B cell (primary cell): ENCODE results near the gene DHX36. TPM values are rescaled to one million over a fixed set of nuclear protein-coding genes. Genes with fewer than 3 reads are reported as not detected.

ENCODE experiments used
- ATAC-seq: fragments of 200-7000 bp; cut with Tn5 transposase; one replicate; pipeline ENCODE4 v1.10.0; 2021; ENCODE audit warnings: low read depth, mild to moderate bottlenecking, moderate number of reproducible peaks, moderate library complexity
- CTCF ChIA-PET: fragments of 350-600 bp; sonication (Branson Sonifier 250); formaldehyde crosslinking; loops from one replicate; lab custom pipeline; 2021; ENCODE audit warnings: antibody characterized with exemption, inconsistent platforms; lab: Charles Lee
- POLR2A ChIA-PET: fragments of 350-600 bp; sonication (Branson Sonifier 250); formaldehyde crosslinking; loops from one replicate; lab custom pipeline; 2021; ENCODE audit warnings: antibody characterized with exemption; lab: Charles Lee
- DNase-seq: peaks from one replicate; pipeline ENCODE4 v3.0.0; 2013
- H2AFZ ChIP-seq: 2 replicates; pipeline ENCODE4 v1.6.1; 2012; ENCODE audit warnings: mild to moderate bottlenecking, low read depth, low read length; ENCODE audit not compliant: insufficient read depth, poor library complexity, severe bottlenecking
- H3K27ac ChIP-seq, 2 donors: 1 replicate in 1 of 2; 2 replicates in 1 of 2; pipeline ENCODE4 v1.5.1; 2012 to 2013; ENCODE audit warnings: low read length in 2 of 2, mild to moderate bottlenecking in 2 of 2, moderate library complexity in 1 of 2
- H3K27me3 ChIP-seq, 4 experiments: fragments of 200-600 bp in 1 of 4; sonication (generic) in 1 of 4; replicated peaks in 1 of 4; 1 replicate in 2 of 4; 2 replicates in 2 of 4; pipeline versions ENCODE4 v1.6.1 to v1.7.0; 2013 to 2016; ENCODE audit warnings: low read length in 3 of 4, mild to moderate bottlenecking in 2 of 4, mixed read lengths in 1 of 4, moderate library complexity in 1 of 4; ENCODE audit not compliant: insufficient read depth in 4 of 4, control insufficient read depth in 3 of 4; ENCODE audit errors: control extremely low read depth in 1 of 4
- H3K36me3 ChIP-seq, 2 experiments: replicated peaks in 1 of 2; 1 replicate in 1 of 2; 2 replicates in 1 of 2; pipeline versions ENCODE4 v1.6.1 to v1.7.1; 2013; ENCODE audit warnings: low read length in 1 of 2; ENCODE audit not compliant: insufficient read depth in 2 of 2, control insufficient read depth in 1 of 2; ENCODE audit errors: control extremely low read depth in 1 of 2, extremely low read depth in 1 of 2
- H3K4me1 ChIP-seq, 2 donors: fragments of 200-600 bp in 1 of 2; sonication (generic) in 1 of 2; 1 replicate in 1 of 2; 2 replicates in 1 of 2; pipeline versions ENCODE4 v1.5.1 to v1.6.1; 2013 to 2017; ENCODE audit warnings: low read length in 2 of 2; ENCODE audit not compliant: control insufficient read depth in 2 of 2, insufficient read depth in 2 of 2
- H3K4me2 ChIP-seq: replicated peaks from 2 replicates; pipeline ENCODE3; 2012; ENCODE audit warnings: mild to moderate bottlenecking, low read depth, low read length; ENCODE audit not compliant: poor library complexity, severe bottlenecking
- H3K4me3 ChIP-seq, 5 experiments: fragments of 200-600 bp in 1 of 5; sonication (generic) in 1 of 5; 1 replicate in 3 of 5; 2 replicates in 2 of 5; pipeline versions ENCODE4 v1.5.1 to v1.7.0; 2011 to 2016; ENCODE audit warnings: low read length in 4 of 5, mild to moderate bottlenecking in 4 of 5, low read depth in 2 of 5, control low read depth in 1 of 5, moderate library complexity in 1 of 5; ENCODE audit not compliant: insufficient read depth in 1 of 5; ENCODE audit errors: control extremely low read depth in 1 of 5, extremely low read depth in 1 of 5
- H3K79me2 ChIP-seq: fragments of 200-600 bp; sonication (generic); one replicate; pipeline ENCODE4 v1.6.0; 2016; ENCODE audit warnings: low read length; ENCODE audit not compliant: control insufficient read depth, insufficient read depth
- H3K9ac ChIP-seq: fragments of 200-600 bp; sonication (generic); 2 replicates; pipeline ENCODE4 v1.6.1; 2017; ENCODE audit warnings: mild to moderate bottlenecking, low read length, moderate library complexity
- H3K9me3 ChIP-seq, 3 donors: one replicate each; pipeline versions ENCODE4 v1.6.1 to v1.7.1; 2013; ENCODE audit warnings: low read length in 2 of 3; ENCODE audit not compliant: control insufficient read depth in 2 of 3, insufficient read depth in 1 of 3; ENCODE audit errors: control extremely low read depth in 1 of 3
- H4K20me1 ChIP-seq: 2 replicates; pipeline ENCODE4 v1.6.0; 2012; ENCODE audit warnings: mild to moderate bottlenecking, low read length; ENCODE audit not compliant: insufficient read depth, control insufficient read depth, poor library complexity, severe bottlenecking
- H3K27ac Mint-ChIP-seq: one replicate; pipeline ENCODE4 v1.8.0; 2021; ENCODE audit warnings: mixed read lengths
- H3K27me3 Mint-ChIP-seq: one replicate; pipeline ENCODE4 v1.8.0; 2021; ENCODE audit warnings: mixed read lengths
- H3K4me1 Mint-ChIP-seq: one replicate; pipeline ENCODE4 v1.8.0; 2021; ENCODE audit warnings: mixed read lengths
- H3K4me3 Mint-ChIP-seq: one replicate; pipeline ENCODE4 v1.8.0; 2021; ENCODE audit warnings: mixed read lengths
- H3K9me3 Mint-ChIP-seq: one replicate; pipeline ENCODE4 v1.8.0; 2022; ENCODE audit warnings: mixed read lengths; ENCODE audit not compliant: insufficient read depth
- CTCF ChIP-seq: fragments of 200-600 bp; IDR thresholded peaks from one replicate; pipeline ENCODE4 v1.8.0; 2022; ENCODE audit warnings: antibody characterized with exemption, mild to moderate bottlenecking
- EZH2 ChIP-seq: IDR thresholded peaks from 2 replicates; pipeline ENCODE4 v1.6.1; 2012; ENCODE audit warnings: borderline replicate concordance, low read depth, mild to moderate bottlenecking, moderate library complexity, low read length; ENCODE audit not compliant: insufficient read depth, poor library complexity, severe bottlenecking
- WGBS: methylation state at CpG from one replicate; pipeline ENCODE4 v1.1.5; 2013; ENCODE audit warnings: missing lambda C conversion rate; ENCODE audit not compliant: insufficient coverage; 5-methylcytosine and 5-hydroxymethylcytosine counted together
- intact Hi-C: fragments of 100-400 bp; cut with micrococcal nuclease; formaldehyde crosslinking; loops from one replicate; pipeline ENCODE4 v1.10.0; 2022
- polyA plus RNA-seq: library from polyadenylated mRNA; depleted of rRNA; stranded (reverse); fragments of >200 nt; gene quantifications from 2 replicates; pipeline ENCODE4 v1.2.3, GENCODE V29; 2012
- total RNA-seq, 2 donors: library from RNA; stranded (reverse); fragments of 120-200 nt in 1 of 2; gene quantifications; 1 replicate in 1 of 2; 2 replicates in 1 of 2; pipeline versions ENCODE4 v1.2.3 to v1.2.4, GENCODE V29; 2013 to 2022

DHX36 gene
- total and polyA plus RNA-seq, 2 donors (not counting 1 experiment from before 2014, with no cell fraction given), result 33.4 to 113 TPM

GRCh38 chr3:154275292-154275691 lies 49.0 kb downstream of the DHX36 start:
- WGBS, result no CpG with 5 or more reads among the region's 2 CpGs
- Histone ChIP-seq H3K79me2 (no peaks in the 10 kb centered on the region), H3K9me3 (no peaks in the 10 kb centered on the region), H3K4me1 (no peaks in the 10 kb centered on the region), H3K27ac (no peak overlapping the region), H3K36me3 (peaks cover 29 to 73% of the 10 kb centered on the region in 2 experiments), H3K27me3 (no peaks in the 10 kb centered on the region), H2AFZ (no peak overlapping the region), H3K9ac (no peak overlapping the region), H3K4me2 (no peak overlapping the region), H3K4me3 (no peak overlapping the region), H4K20me1 (no peaks in the 10 kb centered on the region)
- intact Hi-C loops, result no loop called here
- Mint-ChIP-seq H3K4me1 (no peaks in the 10 kb centered on the region), H3K4me3 (no peak overlapping the region), H3K9me3 (no peaks in the 10 kb centered on the region), H3K27me3 (no peaks in the 10 kb centered on the region), H3K27ac (no peak overlapping the region)
- DNase-seq (no peak), ATAC-seq (no peak)
- CTCF ChIA-PET, result no interaction called here
- TF ChIP-seq EZH2, result no peak
- no peak for TF ChIP-seq CTCF
- POLR2A ChIA-PET, result no interaction called here

- Mint-ChIP-seq H3K27me3 (no peaks in the 10 kb centered on the region), H3K4me1 (no peaks in the 10 kb centered on the region), H3K27ac (peak overlapping the region; percentile 16), H3K9me3 (no peaks in the 10 kb centered on the region), H3K4me3 (no peak overlapping the region)
- ChIA-PET POLR2A (no interaction called here), CTCF (no interaction called here)
- H3K27me3 ChIP-seq, result no peaks in the 10 kb centered on the region
- H3K27ac ChIP-seq, result no peak overlapping the region
- H3K4me2 ChIP-seq, result no peak overlapping the region
- TF ChIP-seq CTCF (no peak), EZH2 (no peak)
- no peaks in the 10 kb centered on the region for H3K9me3 ChIP-seq
- ATAC-seq, result no peak
- H3K4me3 ChIP-seq, result no peak overlapping the region
- no peak for DNase-seq
- peaks cover 25 to 70% of the 10 kb centered on the region in 2 experiments for H3K36me3 ChIP-seq
- no peaks in the 10 kb centered on the region for H4K20me1 ChIP-seq
- H3K9ac ChIP-seq, result no peak overlapping the region
- no peaks in the 10 kb centered on the region for H3K4me1 ChIP-seq
- no peaks in the 10 kb centered on the region for H3K79me2 ChIP-seq
- no CpG with 5 or more reads among the region's 2 CpGs for WGBS
- no peak overlapping the region for H2AFZ ChIP-seq
- intact Hi-C loops, result no loop called here
These were observed 49.9 kb downstream of the DHX36 start for GRCh38 chr3:154274348-154274747.
